ENCODE data around the gene LCT.
"Not testable (repeated sequence)": the region's sequence is repeated elsewhere in the genome, so short reads cannot be mapped to it uniquely, and the experiment has no call there.

Gene LCT

GRCh38 chr2:135797497-135798274 lies 39.3 kb downstream of the LCT start:
- peak; percentile 65 for DNase-seq (ENCODE audit: low spot score)

GRCh38 chr2:135796606-135797005 lies 40.4 kb downstream of the LCT start:
- no peak for DNase-seq (ENCODE audit: low spot score)

- DNase-seq (ENCODE audit: low spot score), result not testable (repeated sequence)
Observed at GRCh38 chr2:135795641-135796040, 41.3 kb downstream of the LCT start.

- no peak for DNase-seq (ENCODE audit: low spot score)
Observed at GRCh38 chr2:135792401-135793150, 44.4 kb downstream of the LCT start.

- DNase-seq (ENCODE audit: low spot score), result no peak
Observed at GRCh38 chr2:135791418-135792190, 45.4 kb downstream of the LCT start.

- no peak for DNase-seq (ENCODE audit: low spot score)
Observed at GRCh38 chr2:135790423-135790822, 46.6 kb downstream of the LCT start.

- no peak for DNase-seq (ENCODE audit: low spot score)
Observed at GRCh38 chr2:135786823-135787222, 50.2 kb downstream of the LCT start.

GRCh38 chr2:135785032-135785431 lies 52.0 kb downstream of the LCT start:
- no peak for DNase-seq (ENCODE audit: low spot score)

- no peak for DNase-seq (ENCODE audit: low spot score)
Observed at GRCh38 chr2:135783439-135783838, 53.5 kb downstream of the LCT start.

- no peak for DNase-seq (ENCODE audit: low spot score)
Observed at GRCh38 chr2:135782231-135782630, 54.8 kb downstream of the LCT start.

- no peak for DNase-seq (ENCODE audit: low spot score)
Observed at GRCh38 chr2:135776367-135776766, 60.6 kb downstream of the LCT start.

GRCh38 chr2:135775420-135775819 lies 61.6 kb downstream of the LCT start:
- DNase-seq (ENCODE audit: low spot score), result no peak

GRCh38 chr2:135773917-135774316 lies 63.1 kb downstream of the LCT start:
- DNase-seq (ENCODE audit: low spot score), result peak; percentile 77

GRCh38 chr2:135773319-135773718 lies 63.7 kb downstream of the LCT start:
- DNase-seq (ENCODE audit: low spot score), result no peak

GRCh38 chr2:135768863-135769262 lies 68.1 kb downstream of the LCT start:
- DNase-seq (ENCODE audit: low spot score), result no peak

- no peak for DNase-seq (ENCODE audit: low spot score)
Observed at GRCh38 chr2:135762530-135762929, 74.5 kb downstream of the LCT start.

GRCh38 chr2:135762022-135762421 lies 75.0 kb downstream of the LCT start:
- no peak for DNase-seq (ENCODE audit: low spot score)

GRCh38 chr2:135756692-135757091 lies 80.3 kb downstream of the LCT start:
- no peak for DNase-seq (ENCODE audit: low spot score)

GRCh38 chr2:135755573-135755972 lies 81.4 kb downstream of the LCT start:
- no peak for DNase-seq (ENCODE audit: low spot score)

GRCh38 chr2:135745545-135745944 lies 91.4 kb downstream of the LCT start:
- no peak for DNase-seq (ENCODE audit: low spot score)

GRCh38 chr2:135744760-135745314 lies 92.1 kb downstream of the LCT start:
- DNase-seq (ENCODE audit: low spot score), result peak; percentile 30

GRCh38 chr2:135743860-135744259 lies 93.1 kb downstream of the LCT start:
- DNase-seq (ENCODE audit: low spot score), result no peak
